GM12878 (cell line): ENCODE data around the gene PEX11A. TPM values are rescaled to one million over a fixed set of nuclear protein-coding genes. Genes with fewer than 3 reads are reported as not detected.

ENCODE experiments used
- ATAC-seq: fragments of 200-7000 bp; cut with Tn5 transposase; 3 replicates; pipeline ENCODE4 v1.9.1; 2020; ENCODE audit warnings: mild to moderate bottlenecking, moderate library complexity
- BruUV-seq: library from RNA; stranded (reverse); fragments of 400-500 nt; replicated peaks from 2 replicates; lab custom pipeline; 2021; lab: Mats Ljungman, UMichigan
- CTCF ChIA-PET: fragments of 300-600 bp; sonication (Branson Sonifier 250); formaldehyde crosslinking; extraction: SDS; loops from one replicate; lab custom pipeline; 2021; ENCODE audit warnings: inconsistent platforms; lab: Yijun Ruan, JAX
- POLR2A ChIA-PET: fragments of 350-600 bp; formaldehyde crosslinking; extraction: SDS; loops from one replicate; lab custom pipeline; 2021; ENCODE audit warnings: inconsistent platforms; lab: Charles Lee
- RAD21 ChIA-PET: fragments of 300-600 bp; sonication (Branson Sonifier 250); formaldehyde crosslinking; loops from one replicate; lab custom pipeline; 2023; ENCODE audit warnings: antibody characterized with exemption; ENCODE audit not compliant: unreplicated experiment; lab: Charles Lee
- SMC1A ChIA-PET: fragments of 300-600 bp; sonication (Branson Sonifier 250); formaldehyde crosslinking; loops from one replicate; lab custom pipeline; 2023; ENCODE audit not compliant: unreplicated experiment, uncharacterized antibody; lab: Charles Lee
- DNase-seq: peaks from one replicate; pipeline ENCODE4 v3.0.0-alpha.2; 2011; ENCODE audit warnings: low read depth, low spot score
- FAIRE-seq: peaks from 3 replicates; lab custom pipeline; 2011; peaks lifted over from hg19 to GRCh38; lab: Jason Lieb, UNC
- H2AFZ ChIP-seq: 2 replicates; pipeline ENCODE4 v1.6.0; 2011; ENCODE audit warnings: low read depth, low read length, control low read depth; ENCODE audit not compliant: control insufficient read depth
- H3K27ac ChIP-seq: 2 replicates; pipeline ENCODE4 v1.5.1; 2011; ENCODE audit warnings: control low read depth; ENCODE audit not compliant: control insufficient read depth, insufficient read depth
- H3K27me3 ChIP-seq, 2 experiments: replicated peaks in 1 of 2; 2 replicates each; pipeline versions ENCODE4 v1.6.0 to v1.6.1; 2011; ENCODE audit warnings: low read length in 1 of 2; ENCODE audit not compliant: control insufficient read depth in 2 of 2, insufficient read depth in 2 of 2
- H3K36me3 ChIP-seq, 2 experiments: 2 replicates each; pipeline ENCODE4 v1.5.1; 2011; ENCODE audit warnings: low read length in 1 of 2; ENCODE audit not compliant: control insufficient read depth in 2 of 2, insufficient read depth in 2 of 2
- H3K4me1 ChIP-seq: 2 replicates; pipeline ENCODE4 v1.6.1; 2011; ENCODE audit warnings: mild to moderate bottlenecking, low read length, moderate library complexity, mixed read lengths; ENCODE audit not compliant: control insufficient read depth, insufficient read depth
- H3K4me2 ChIP-seq: 2 replicates; pipeline ENCODE4 v1.6.0; 2011; ENCODE audit warnings: control low read depth; ENCODE audit not compliant: control insufficient read depth, insufficient read depth
- H3K4me3 ChIP-seq: fragments of 200-600 bp; sonication (generic); 2 replicates; pipeline ENCODE4 v1.5.1; 2016
- H3K79me2 ChIP-seq: 2 replicates; pipeline ENCODE4 v1.6.0; 2011; ENCODE audit warnings: low read length; ENCODE audit not compliant: control insufficient read depth, insufficient read depth
- H3K9ac ChIP-seq: 2 replicates; pipeline ENCODE4 v1.8.0; 2011; ENCODE audit warnings: low read length, control low read depth, mixed read lengths; ENCODE audit not compliant: control insufficient read depth, insufficient read depth
- H3K9me3 ChIP-seq: replicated peaks from 3 replicates; pipeline ENCODE4 v1.5.1; 2011; ENCODE audit warnings: mild to moderate bottlenecking, low read length; ENCODE audit not compliant: control insufficient read depth, insufficient read depth
- H4K20me1 ChIP-seq: 2 replicates; pipeline ENCODE4 v1.6.0; 2011; ENCODE audit not compliant: control insufficient read depth, insufficient read depth
- ATF7 ChIP-seq: fragments of 450-650 bp; IDR thresholded peaks from 2 replicates; pipeline ENCODE4 v1.6.1; 2016; ENCODE audit warnings: low read depth, mild to moderate bottlenecking
- BMI1 ChIP-seq: fragments of 450-650 bp; IDR thresholded peaks from 2 replicates; pipeline ENCODE4 v1.6.1; 2016; ENCODE audit warnings: mild to moderate bottlenecking, moderate library complexity, borderline replicate concordance
- CBX3 ChIP-seq: fragments of 200-600 bp; sonication (generic); IDR thresholded peaks from 2 replicates; pipeline ENCODE4 v1.6.1; 2016; ENCODE audit warnings: low read depth, borderline replicate concordance
- LARP7 ChIP-seq: fragments of 450-650 bp; IDR thresholded peaks from 2 replicates; pipeline ENCODE4 v1.6.1; 2017; ENCODE audit warnings: mild to moderate bottlenecking
- MEF2B ChIP-seq: fragments of 450-650 bp; IDR thresholded peaks from 2 replicates; pipeline ENCODE4 v1.6.1; 2018; ENCODE audit warnings: mild to moderate bottlenecking, moderate library complexity; ENCODE audit not compliant: partially characterized antibody, poor library complexity, severe bottlenecking
- NFXL1 ChIP-seq: fragments of 450-650 bp; IDR thresholded peaks from 2 replicates; pipeline ENCODE4 v1.6.1; 2017; ENCODE audit warnings: antibody characterized with exemption, mild to moderate bottlenecking, borderline replicate concordance
- NR2C1 ChIP-seq: fragments of 450-650 bp; IDR thresholded peaks from 2 replicates; pipeline ENCODE4 v1.6.1; 2017; ENCODE audit warnings: antibody characterized with exemption, mild to moderate bottlenecking, moderate library complexity
- TCF12 ChIP-seq: IDR thresholded peaks from 2 replicates; pipeline ENCODE4 v1.6.1; 2011; ENCODE audit warnings: low read depth, mild to moderate bottlenecking, low read length
- WRNIP1 ChIP-seq: IDR thresholded peaks from 2 replicates; pipeline ENCODE4 v1.6.1; 2011; ENCODE audit warnings: low read depth, low read length, improper control_type of control experiment, borderline replicate concordance
- WGBS: methylation state at CpG from one replicate; pipeline ENCODE4 v1.1.6; 2016; ENCODE audit warnings: low lambda C conversion rate; ENCODE audit not compliant: insufficient replicate concordance, insufficient coverage; ENCODE audit errors: missing lambda C conversion rate; 5-methylcytosine and 5-hydroxymethylcytosine counted together
- in situ Hi-C: fragments of 300-500 bp; cut with MboI; formaldehyde crosslinking; loops from 9 replicates; pipeline ENCODE4 v1.14.3; 2018; ENCODE audit warnings: mixed read lengths
- intact Hi-C: fragments of 100-400 bp; cut with micrococcal nuclease; formaldehyde crosslinking; loops from one replicate; pipeline ENCODE4 v1.14.2; 2022; ENCODE audit not compliant: unreplicated experiment
- polyA plus RNA-seq, 11 experiments: library from polyadenylated mRNA; depleted of rRNA in 4 of 11; unstranded in 6 of 11; stranded (reverse) in 5 of 11; fragments of >200 nt; fragmentation: Nextera tagmentation in 4 of 11; fragmentation: Illumina TruSeq in 1 of 11; extraction: Ambion mirVana in 4 of 11; extraction: Trizol in 1 of 11; gene quantifications; 1 replicate in 1 of 11; 2 replicates in 10 of 11; pipeline versions ENCODE4 v1.2.1 to v1.2.3, GENCODE V29; 2011 to 2016; ENCODE audit warnings: inconsistent platforms in 2 of 11, missing spikeins in 2 of 11, low read depth in 1 of 11
- total RNA-seq, 4 experiments: library from RNA; depleted of rRNA in 3 of 4; stranded (reverse); fragments of >200 nt in 3 of 4; fragmentation: Illumina TruSeq in 1 of 4; extraction: Trizol in 1 of 4; gene quantifications; 2 replicates each; pipeline versions ENCODE4 v1.2.1 to v1.2.3, GENCODE V29; 2013 to 2021

The PEX11A gene
- total and polyA plus RNA-seq, 10 of the 15 experiments (the other 5 are each of a cell fraction or from before 2014, with no cell fraction given) = 1.4 to 2.8 (median 2.0) TPM

- TF ChIP-seq CBX3 = no peak
Measured at GRCh38 chr15:89646416-89647141, 44.0 kb downstream of the PEX11A start (continued).

GRCh38 chr15:89645680-89646079, 44.9 kb downstream of the PEX11A start:
- Histone ChIP-seq H4K20me1 (no peaks in the 10 kb centered on the region), H3K9me3 (no peaks in the 10 kb centered on the region), H3K9ac (no peak overlapping the region), H3K4me2 (no peak overlapping the region), H3K27me3 (no peaks in the 10 kb centered on the region), H2AFZ (no peak overlapping the region), H3K4me1 (no peaks in the 10 kb centered on the region), H3K4me3 (no peak overlapping the region), H3K79me2 (no peaks in the 10 kb centered on the region), H3K36me3 (no peaks in the 10 kb centered on the region), H3K27ac (no peak overlapping the region)
- in situ Hi-C loops = no loop called here
- POLR2A ChIA-PET = interaction anchor here (1.1 kb wide), 1 partner anchor 36 kb away, joined by 4 read pairs; no protein-coding TSS in a partner anchor
- 57% methylated on average over 8 of the region's 8 CpGs for WGBS
- DNase-seq (no peak), ATAC-seq (no peak), FAIRE-seq (no peak)
- CTCF ChIA-PET = interaction anchor here (0.8 to 1.6 kb wide), 2 partner anchors 62 to 93 kb away, joined by 3 read pairs; no protein-coding TSS in a partner anchor
- intact Hi-C loops = no loop called here
- no TSS peak for BruUV-seq
- TF ChIP-seq WRNIP1 = no peak
- TF ChIP-seq MEF2B = no peak
- TF ChIP-seq LARP7 = no peak
- TF ChIP-seq TCF12 = no peak
- no peak for TF ChIP-seq BMI1
- no peak for TF ChIP-seq NFXL1
- TF ChIP-seq ATF7 = no peak
- TF ChIP-seq NR2C1 = no peak
- RAD21 ChIA-PET = no interaction called here
- SMC1A ChIA-PET = no interaction called here
